SK-N-SH treated with all-trans-retinoic acid at 6 μM for 48 hours (cell line): ENCODE measurements around the gene TSHB.
A peak's percentile ranks its signal among the peaks of the same experiment; 100 is the strongest.

Source experiments
- ARNTL ChIP-seq: fragments of 450-650 bp; formaldehyde crosslinking; IDR thresholded peaks from 2 replicates; pipeline ENCODE4 v1.5.0; 2020; ENCODE audit warnings: low read depth, mild to moderate bottlenecking, moderate library complexity, borderline replicate concordance
- CREB5 ChIP-seq: fragments of 250-450 bp; sonication (Bioruptor Pico); IDR thresholded peaks from 2 replicates; pipeline ENCODE4 v1.5.1; 2020; ENCODE audit warnings: low read depth, mild to moderate bottlenecking, moderate library complexity
- ESRRG ChIP-seq: fragments of 250-450 bp; sonication (Bioruptor Pico); IDR thresholded peaks from 2 replicates; pipeline ENCODE4 v1.6.1; 2021; ENCODE audit warnings: mild to moderate bottlenecking
- ISL1 ChIP-seq: fragments of 250-450 bp; sonication (Bioruptor Pico); IDR thresholded peaks from 2 replicates; pipeline ENCODE4 v2.1.2; 2022; ENCODE audit warnings: mild to moderate bottlenecking, moderate library complexity
- PPARA ChIP-seq: fragments of 250-450 bp; sonication (Bioruptor Pico); IDR thresholded peaks from 2 replicates; pipeline ENCODE4 v1.5.0; 2020; ENCODE audit warnings: mild to moderate bottlenecking, borderline replicate concordance
- RARB ChIP-seq: fragments of 250-450 bp; sonication (Bioruptor Pico); IDR thresholded peaks from 2 replicates; pipeline ENCODE4 v1.8.0; 2021; ENCODE audit warnings: mild to moderate bottlenecking, moderate library complexity
- ZFP3 ChIP-seq: fragments of 250-450 bp; sonication (Bioruptor Pico); IDR thresholded peaks from 2 replicates; pipeline ENCODE4 v1.5.0; 2020; ENCODE audit warnings: mild to moderate bottlenecking, moderate library complexity
- ZFP30 ChIP-seq: fragments of 450-650 bp; formaldehyde crosslinking; IDR thresholded peaks from 2 replicates; pipeline ENCODE4 v1.5.0; 2022; ENCODE audit warnings: mild to moderate bottlenecking, moderate library complexity
- TF ChIP-seq, protein P1 (sequence below): fragments of 250-450 bp; sonication (Bioruptor Pico); IDR thresholded peaks from 2 replicates; pipeline ENCODE4 v1.8.0; 2021; ENCODE audit warnings: low read depth, mild to moderate bottlenecking, moderate library complexity, borderline replicate concordance
- TF ChIP-seq, protein P2 (sequence below): fragments of 250-450 bp; sonication (Bioruptor Pico); IDR thresholded peaks from 2 replicates; pipeline ENCODE4 v1.5.1; 2021; ENCODE audit warnings: mild to moderate bottlenecking, moderate library complexity

- no peak for TF ChIP-seq ZFP3 (CRISPR knock-in tag)
- TF ChIP-seq RARB (CRISPR knock-in tag), result no peak
- no peak for TF ChIP-seq ESRRG (CRISPR knock-in tag)
- TF ChIP-seq, protein P1, sequence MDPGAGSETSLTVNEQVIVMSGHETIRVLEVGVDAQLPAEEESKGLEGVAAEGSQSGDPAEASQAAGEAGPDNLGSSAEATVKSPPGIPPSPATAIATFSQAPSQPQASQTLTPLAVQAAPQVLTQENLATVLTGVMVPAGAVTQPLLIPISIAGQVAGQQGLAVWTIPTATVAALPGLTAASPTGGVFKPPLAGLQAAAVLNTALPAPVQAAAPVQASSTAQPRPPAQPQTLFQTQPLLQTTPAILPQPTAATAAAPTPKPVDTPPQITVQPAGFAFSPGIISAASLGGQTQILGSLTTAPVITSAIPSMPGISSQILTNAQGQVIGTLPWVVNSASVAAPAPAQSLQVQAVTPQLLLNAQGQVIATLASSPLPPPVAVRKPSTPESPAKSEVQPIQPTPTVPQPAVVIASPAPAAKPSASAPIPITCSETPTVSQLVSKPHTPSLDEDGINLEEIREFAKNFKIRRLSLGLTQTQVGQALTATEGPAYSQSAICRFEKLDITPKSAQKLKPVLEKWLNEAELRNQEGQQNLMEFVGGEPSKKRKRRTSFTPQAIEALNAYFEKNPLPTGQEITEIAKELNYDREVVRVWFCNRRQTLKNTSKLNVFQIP (CRISPR knock-in tag), result no peak
- no peak for TF ChIP-seq ARNTL
- peak; percentile 29; the same call in 1 of the 2 replicates for TF ChIP-seq ISL1
- TF ChIP-seq, protein P2, sequence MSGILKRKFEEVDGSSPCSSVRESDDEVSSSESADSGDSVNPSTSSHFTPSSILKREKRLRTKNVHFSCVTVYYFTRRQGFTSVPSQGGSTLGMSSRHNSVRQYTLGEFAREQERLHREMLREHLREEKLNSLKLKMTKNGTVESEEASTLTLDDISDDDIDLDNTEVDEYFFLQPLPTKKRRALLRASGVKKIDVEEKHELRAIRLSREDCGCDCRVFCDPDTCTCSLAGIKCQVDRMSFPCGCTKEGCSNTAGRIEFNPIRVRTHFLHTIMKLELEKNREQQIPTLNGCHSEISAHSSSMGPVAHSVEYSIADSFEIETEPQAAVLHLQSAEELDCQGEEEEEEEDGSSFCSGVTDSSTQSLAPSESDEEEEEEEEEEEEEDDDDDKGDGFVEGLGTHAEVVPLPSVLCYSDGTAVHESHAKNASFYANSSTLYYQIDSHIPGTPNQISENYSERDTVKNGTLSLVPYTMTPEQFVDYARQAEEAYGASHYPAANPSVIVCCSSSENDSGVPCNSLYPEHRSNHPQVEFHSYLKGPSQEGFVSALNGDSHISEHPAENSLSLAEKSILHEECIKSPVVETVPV (CRISPR knock-in tag), result no peak
- no peak for TF ChIP-seq PPARA (CRISPR knock-in tag)
- no peak for TF ChIP-seq ZFP30
- no peak for TF ChIP-seq CREB5
Measured at GRCh38 chr1:115064461-115064860, 34.8 kb downstream of the TSHB start.
